GM12878 (cell line): ENCODE measurements around the gene VPS25. TPM values are rescaled to one million over a fixed set of nuclear protein-coding genes. Genes with fewer than 3 reads are reported as not detected.

ENCODE experiments used
- BCLAF1 ChIP-seq: fragments of 450-650 bp; IDR thresholded peaks from 2 replicates; pipeline ENCODE4 v1.6.1; 2017; ENCODE audit warnings: antibody characterized with exemption, mild to moderate bottlenecking, moderate library complexity
- CREB1 ChIP-seq: IDR thresholded peaks from 2 replicates; pipeline ENCODE4 v1.6.1; 2012; ENCODE audit warnings: low read depth, mild to moderate bottlenecking, inconsistent platforms
- EED ChIP-seq: sonication (generic); IDR thresholded peaks from 2 replicates; pipeline ENCODE4 v1.6.1; 2016; ENCODE audit warnings: antibody characterized with exemption, low read depth
- EGR1 ChIP-seq, 2 experiments: IDR thresholded peaks; 1 replicate in 1 of 2; 2 replicates in 1 of 2; pipeline ENCODE4 v1.6.1; 2011 to 2012; ENCODE audit warnings: low read depth in 2 of 2, low read length in 2 of 2, borderline replicate concordance in 1 of 2, mild to moderate bottlenecking in 1 of 2, moderate library complexity in 1 of 2
- FOXK2 ChIP-seq: fragments of 450-650 bp; IDR thresholded peaks from 2 replicates; pipeline ENCODE4 v1.6.1; 2017; ENCODE audit warnings: mild to moderate bottlenecking, moderate library complexity
- GABPA ChIP-seq: IDR thresholded peaks from 2 replicates; pipeline ENCODE4 v1.6.1; 2014; ENCODE audit warnings: antibody characterized with exemption, low read depth, mild to moderate bottlenecking, inconsistent platforms
- HDAC6 ChIP-seq: fragments of 200-600 bp; sonication (generic); IDR thresholded peaks from one replicate; pipeline ENCODE4 v1.8.0; 2017; ENCODE audit warnings: antibody characterized with exemption; ENCODE audit not compliant: unreplicated experiment
- NBN ChIP-seq: fragments of 450-650 bp; IDR thresholded peaks from 2 replicates; pipeline ENCODE4 v1.6.1; 2016
- SMAD1 ChIP-seq: fragments of 450-650 bp; IDR thresholded peaks from 2 replicates; pipeline ENCODE4 v1.6.1; 2018; ENCODE audit warnings: mild to moderate bottlenecking, low read depth; ENCODE audit not compliant: partially characterized antibody
- SUPT20H ChIP-seq: IDR thresholded peaks from 2 replicates; pipeline ENCODE4 v1.6.1; 2011; ENCODE audit warnings: low read depth, mild to moderate bottlenecking, low read length, moderate library complexity, borderline replicate concordance; ENCODE audit not compliant: control insufficient read depth
- TAF1 ChIP-seq: IDR thresholded peaks from 2 replicates; pipeline ENCODE4 v1.6.1; 2011; ENCODE audit warnings: mild to moderate bottlenecking, low read depth, low read length, borderline replicate concordance
- TBL1XR1 ChIP-seq: IDR thresholded peaks from 2 replicates; pipeline ENCODE4 v1.6.1; 2012; ENCODE audit warnings: low read depth, low read length, improper control_type of control experiment
- TCF3 ChIP-seq: IDR thresholded peaks from 2 replicates; pipeline ENCODE4 v1.6.1; 2012; ENCODE audit warnings: low read depth, mild to moderate bottlenecking, low read length, borderline replicate concordance; ENCODE audit not compliant: insufficient read depth
- ZBTB40 ChIP-seq: fragments of 450-650 bp; IDR thresholded peaks from 2 replicates; pipeline ENCODE4 v1.6.1; 2016; ENCODE audit warnings: mild to moderate bottlenecking, moderate library complexity, borderline replicate concordance
- ZNF207 ChIP-seq: fragments of 450-650 bp; IDR thresholded peaks from 2 replicates; pipeline ENCODE4 v1.6.1; 2014; ENCODE audit warnings: antibody characterized with exemption, mild to moderate bottlenecking, borderline replicate concordance
- ZNF687 ChIP-seq: fragments of 450-650 bp; IDR thresholded peaks from 2 replicates; pipeline ENCODE4 v1.6.1; 2017; ENCODE audit warnings: mild to moderate bottlenecking, moderate library complexity
- ZSCAN29 ChIP-seq: fragments of 450-650 bp; IDR thresholded peaks from 2 replicates; pipeline ENCODE4 v1.6.1; 2017; ENCODE audit warnings: mild to moderate bottlenecking, moderate library complexity
- polyA plus RNA-seq, 11 experiments: library from polyadenylated mRNA; depleted of rRNA in 4 of 11; unstranded in 6 of 11; stranded (reverse) in 5 of 11; fragments of >200 nt; fragmentation: Nextera tagmentation in 4 of 11; fragmentation: Illumina TruSeq in 1 of 11; extraction: Ambion mirVana in 4 of 11; extraction: Trizol in 1 of 11; gene quantifications; 1 replicate in 1 of 11; 2 replicates in 10 of 11; pipeline versions ENCODE4 v1.2.1 to v1.2.3, GENCODE V29; 2011 to 2016; ENCODE audit warnings: inconsistent platforms in 2 of 11, missing spikeins in 2 of 11, low read depth in 1 of 11
- total RNA-seq, 4 experiments: library from RNA; depleted of rRNA in 3 of 4; stranded (reverse); fragments of >200 nt in 3 of 4; fragmentation: Illumina TruSeq in 1 of 4; extraction: Trizol in 1 of 4; gene quantifications; 2 replicates each; pipeline versions ENCODE4 v1.2.1 to v1.2.3, GENCODE V29; 2013 to 2021

Gene VPS25
- total and polyA plus RNA-seq, 10 of the 15 experiments (the other 5 are each of a cell fraction or from before 2014, with no cell fraction given), result 92.7 to 185 (median 136) TPM

GRCh38 chr17:42744806-42745617 lies 28.2 kb upstream of the VPS25 start, which contains the start of gene EZH1 (continued):
- TF ChIP-seq BCLAF1 (no peak), SMAD1 (no peak), ZSCAN29 (no peak), SUPT20H (no peak), ZBTB40 (no peak; the same call in 1 of the 2 replicates), EGR1 (IDR thresholded peaks at IDR 0.05; ENCODE audit: borderline replicate concordance in 1 of 2, low read depth in 2 of 2, low read length in 2 of 2) (no peak), NBN (no peak), TBL1XR1 (no peak), ZNF687 (peak; percentile 92), TAF1 (no peak), FOXK2 (peak; percentile 86), TCF3 (no peak), ZNF207 (no peak), EED (no peak), CREB1 (no peak), GABPA (no peak), HDAC6 (no peak)
